Stimulated activated CD8-positive, alpha-beta memory T cell treated with anti-CD3 and anti-CD28 coated beads, Interleukin-15, amount 100 ng/mL, for 48 hours (primary cell): Measurements from ENCODE around the gene LRRC32.
"Not testable (repeated sequence)": the region's sequence is repeated elsewhere in the genome, so short reads cannot be mapped to it uniquely, and the experiment has no call there.

ENCODE experiments used
- DNase-seq, 2 donors: peaks; one replicate each; pipeline ENCODE4 v3.0.0-alpha.2; 2020; ENCODE audit warnings: low read depth in 2 of 2

The LRRC32 gene

DNA sequence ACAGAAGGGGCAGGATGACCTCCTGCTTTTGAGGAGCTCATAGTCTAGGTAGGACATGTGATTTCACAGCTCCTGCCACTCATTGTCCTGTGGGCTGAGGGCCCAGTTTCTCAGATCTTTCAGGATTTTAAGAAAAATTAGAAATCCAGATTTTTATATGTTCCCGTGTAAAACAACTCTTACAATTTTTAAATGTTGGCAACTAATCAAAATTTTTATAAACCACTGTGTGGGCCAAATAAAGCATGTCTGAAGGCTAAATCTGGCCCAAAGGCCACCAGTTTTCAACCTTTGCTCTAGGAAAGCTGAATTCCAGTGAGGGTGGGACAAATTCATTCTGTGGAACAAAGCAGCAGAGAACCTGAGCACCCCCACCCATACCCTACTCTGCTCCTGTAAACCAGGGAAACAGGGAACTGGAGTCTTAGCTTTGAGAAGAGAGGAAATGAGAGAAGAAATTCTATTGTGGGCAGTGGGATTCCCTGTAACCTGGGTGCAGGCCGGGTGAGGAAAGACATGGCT is 20.6 kb downstream of the LRRC32 start:
- DNase-seq: no peak

DNA sequence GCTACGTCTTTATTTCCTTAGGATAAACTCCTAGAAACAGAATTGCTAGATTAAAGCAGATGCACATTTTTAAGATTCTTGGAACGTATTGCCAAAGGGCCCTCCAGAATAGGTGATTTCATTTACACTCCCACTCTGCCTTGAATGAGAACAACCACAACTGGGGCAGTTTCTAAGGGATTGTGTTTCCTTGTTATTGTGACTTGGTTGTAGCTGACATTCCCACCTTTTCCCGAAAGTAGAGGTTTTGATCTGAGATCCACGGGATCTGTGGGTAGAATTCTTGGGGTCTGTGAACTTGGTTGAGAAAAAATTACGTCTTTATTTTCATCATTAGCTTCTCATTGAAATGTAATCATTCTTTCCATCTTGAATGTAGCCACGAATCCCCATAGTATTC is 21.5 kb downstream of the LRRC32 start:
- no peak for DNase-seq

DNA sequence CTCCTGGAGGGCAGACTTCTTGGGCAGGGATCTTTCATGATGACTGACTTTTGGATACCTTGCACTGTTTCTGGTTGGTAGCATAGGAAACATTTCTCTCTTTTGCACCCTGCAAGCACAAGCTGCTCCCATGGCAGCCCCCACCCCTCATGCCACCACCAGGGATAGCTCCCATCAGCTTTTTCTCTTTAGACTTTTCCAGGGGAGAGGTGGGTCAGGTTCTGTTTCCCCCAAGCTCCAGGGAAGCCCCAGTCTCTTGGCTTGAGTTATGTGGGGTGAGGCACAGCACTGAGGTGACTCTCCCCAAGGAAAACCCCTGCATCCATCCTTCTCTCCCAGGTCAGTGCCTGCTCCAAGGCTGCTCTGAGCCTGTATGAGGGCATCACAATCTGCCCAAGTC is 22.5 kb downstream of the LRRC32 start:
- no peak for DNase-seq

DNA sequence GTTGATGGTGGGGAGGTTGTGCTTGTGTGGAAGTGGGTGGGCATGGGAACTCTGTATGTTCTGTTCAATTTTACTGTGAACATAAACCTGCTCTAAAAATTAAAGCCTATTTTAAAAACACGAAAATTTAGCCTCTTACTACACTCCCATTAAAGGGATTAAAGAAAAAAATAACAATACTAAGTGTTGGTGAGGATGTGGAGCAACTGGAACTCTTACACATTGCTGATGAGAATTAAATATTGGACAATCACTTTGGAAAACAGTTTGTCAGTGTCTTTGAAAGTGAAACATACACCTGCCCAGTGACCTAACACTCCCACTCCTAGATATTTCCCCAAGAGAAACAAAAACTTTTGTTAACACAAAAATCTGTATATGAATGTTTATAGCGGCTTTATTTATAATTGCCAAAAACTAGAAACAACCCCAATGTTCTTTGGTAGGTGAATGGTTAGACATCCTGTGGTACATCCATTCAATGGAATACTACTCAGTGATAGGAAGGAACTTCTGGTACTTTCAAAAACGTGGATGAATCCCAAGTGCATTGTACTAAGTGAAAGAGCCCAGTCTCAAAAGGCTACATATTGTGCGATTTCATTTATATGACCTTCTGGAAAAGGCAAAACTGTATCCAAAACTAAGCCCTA is 23.5 kb downstream of the LRRC32 start:
- no peak for DNase-seq

DNA sequence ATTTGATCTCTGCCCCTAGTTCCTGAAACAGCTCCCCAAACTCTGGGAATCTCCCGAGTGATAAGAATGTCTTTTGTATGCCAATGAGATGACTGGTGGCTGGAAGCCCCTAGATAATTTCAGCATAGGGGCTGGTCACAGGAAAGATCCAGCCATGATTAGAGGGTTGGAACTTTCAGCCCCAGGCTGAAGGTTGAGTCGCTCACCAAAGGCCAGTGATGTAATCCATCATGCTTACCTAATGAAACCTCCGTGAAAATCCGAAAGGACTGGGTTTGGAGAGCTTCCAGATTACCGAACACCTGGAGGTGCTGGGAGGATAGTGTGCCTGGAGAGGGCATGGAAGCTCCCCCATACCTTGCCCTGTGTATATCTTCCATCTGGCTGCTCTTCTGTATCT is 26.0 kb downstream of the LRRC32 start:
- DNase-seq: no peak

DNA sequence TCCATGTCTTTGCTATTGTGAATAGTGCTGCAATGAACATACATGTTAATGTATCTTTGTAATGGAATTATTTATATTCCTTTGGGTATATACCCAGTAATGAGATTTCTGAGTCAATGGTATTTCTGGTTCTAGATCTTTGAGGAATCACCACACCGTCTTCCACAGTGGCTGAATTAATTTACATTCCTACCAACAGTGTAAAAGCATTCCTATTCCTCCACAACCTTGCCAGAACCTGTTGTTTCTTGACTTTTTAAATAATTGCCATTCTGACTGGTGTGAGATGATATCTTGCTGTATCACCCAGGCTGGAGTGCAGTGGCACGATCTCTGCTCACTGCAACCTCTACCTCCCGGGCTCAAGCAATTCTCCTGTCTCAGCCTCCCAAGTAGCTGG is 26.8 kb downstream of the LRRC32 start:
- not testable (repeated sequence) for DNase-seq

DNA sequence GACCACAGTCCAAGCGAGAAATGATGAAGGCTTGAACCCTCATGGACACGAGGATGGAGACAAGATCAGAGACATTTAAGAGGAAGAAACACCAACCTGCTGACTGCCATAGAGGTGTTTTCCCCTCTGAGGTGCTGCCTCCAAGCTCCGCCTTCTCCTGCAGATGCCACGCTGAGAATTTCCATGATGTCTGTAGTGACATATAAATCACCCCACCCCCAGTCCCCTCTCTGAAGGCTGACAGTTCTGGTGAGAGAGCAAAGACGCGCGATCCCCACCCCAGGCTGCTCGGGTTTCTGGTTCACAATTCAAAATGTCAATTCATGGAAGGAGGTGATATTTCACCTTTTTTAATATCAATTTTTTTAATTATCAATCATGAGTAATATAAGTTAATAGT is 28.2 kb downstream of the LRRC32 start:
- peak; percentile 34 to 50 for DNase-seq

DNA sequence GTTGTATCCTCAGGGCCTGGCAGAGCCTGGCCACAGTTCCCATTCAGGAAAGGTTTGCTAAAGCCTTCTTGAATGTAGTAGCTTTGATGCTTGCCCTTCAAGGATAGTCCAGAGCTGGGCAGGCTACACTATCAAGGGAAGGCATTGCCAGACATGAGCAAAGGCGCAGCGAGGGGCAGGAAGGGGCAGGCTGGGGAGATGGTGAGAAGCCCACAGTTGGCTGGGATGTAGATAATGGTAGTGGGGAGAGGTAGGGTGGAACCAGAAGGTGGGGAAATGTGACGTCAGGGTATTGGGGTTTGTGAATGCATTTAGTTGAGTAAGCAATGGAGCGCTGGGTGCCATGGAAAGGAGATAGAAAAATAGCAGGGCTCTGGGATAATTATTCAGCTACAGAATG is 28.6 kb downstream of the LRRC32 start:
- DNase-seq: no peak

DNA sequence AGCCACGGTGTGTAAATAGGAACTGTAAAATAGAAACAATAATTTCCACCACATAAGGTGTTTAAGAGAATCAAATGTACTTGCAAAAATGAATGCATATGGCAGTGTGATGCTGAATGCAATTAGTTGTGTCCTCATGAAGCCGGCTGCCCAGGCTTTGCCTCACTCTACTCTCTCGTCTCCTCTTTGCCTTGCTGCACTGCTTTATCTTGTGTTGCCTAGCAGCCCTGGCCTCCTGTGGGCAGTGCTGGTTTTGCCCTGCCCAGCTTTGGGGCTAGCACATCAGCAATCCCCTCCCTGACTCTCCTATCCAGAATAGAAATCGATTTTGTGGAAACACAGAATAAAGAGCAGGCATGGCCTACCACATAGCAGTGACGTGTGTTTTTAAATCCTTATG is 30.0 kb downstream of the LRRC32 start:
- DNase-seq: no peak

DNA sequence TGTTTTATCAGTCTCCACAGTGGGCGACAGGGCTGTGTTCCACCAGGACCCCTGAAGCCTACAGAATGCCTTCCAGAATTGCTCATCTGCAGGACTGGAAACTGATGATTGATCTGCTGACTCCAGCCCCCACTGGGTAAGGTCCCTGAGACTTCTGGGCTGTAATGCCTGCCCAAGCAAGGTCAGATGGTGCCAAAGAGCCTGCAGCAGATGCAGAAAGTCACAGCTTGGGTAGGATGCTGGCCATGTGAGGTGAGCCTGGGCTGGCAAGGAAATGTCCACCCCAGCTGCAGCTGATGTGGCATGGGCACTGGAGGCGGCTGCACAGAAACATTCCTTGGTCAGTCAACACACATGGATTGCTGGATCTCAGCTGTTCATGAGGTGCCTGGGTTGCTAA is 30.9 kb downstream of the LRRC32 start:
- no peak for DNase-seq

DNA sequence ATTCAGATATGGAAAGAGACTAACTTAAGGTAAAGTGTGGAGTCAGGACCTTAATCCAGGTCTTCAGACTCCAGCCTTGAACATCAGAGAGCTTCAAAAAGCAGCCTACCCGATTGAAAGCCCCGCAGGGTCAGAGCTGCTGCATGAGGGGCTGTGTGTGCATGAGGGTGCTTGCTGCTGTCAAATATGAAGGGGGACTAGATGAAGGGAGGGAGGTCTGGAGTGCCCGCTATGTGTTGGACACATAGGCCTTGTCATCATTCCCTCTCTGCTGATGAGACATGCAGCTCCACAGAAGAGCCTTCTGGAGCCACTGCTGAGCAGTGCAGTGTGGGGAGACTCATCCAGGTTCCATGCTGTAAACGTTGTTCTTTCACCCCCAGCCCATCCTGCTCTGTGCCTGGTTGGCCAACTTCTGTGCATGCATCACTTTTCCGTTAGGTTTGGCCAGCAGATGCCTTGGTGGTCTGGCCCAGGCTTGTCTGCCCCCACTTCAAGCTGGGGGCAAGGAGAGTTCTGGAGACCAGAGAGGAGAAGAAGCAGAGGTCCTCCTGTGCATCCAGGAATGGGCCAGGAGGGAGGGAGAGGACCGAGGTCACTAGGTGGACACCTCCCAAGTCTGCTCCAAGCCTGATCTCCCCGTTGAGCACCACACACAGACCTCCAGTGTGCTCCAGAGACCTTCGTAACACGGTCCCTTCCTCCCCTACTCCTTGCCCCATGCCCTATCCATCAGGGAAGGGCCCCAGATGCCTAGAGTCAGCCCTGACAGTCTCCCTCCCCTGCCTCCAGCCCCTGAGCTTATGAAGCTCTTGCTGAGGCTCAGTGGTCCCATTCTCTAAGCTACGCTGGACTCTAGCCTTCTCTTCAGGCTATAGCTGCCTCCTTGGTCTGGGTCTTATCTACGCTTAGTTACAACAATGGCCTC is 32.0 kb downstream of the LRRC32 start:
- DNase-seq: no peak

DNA sequence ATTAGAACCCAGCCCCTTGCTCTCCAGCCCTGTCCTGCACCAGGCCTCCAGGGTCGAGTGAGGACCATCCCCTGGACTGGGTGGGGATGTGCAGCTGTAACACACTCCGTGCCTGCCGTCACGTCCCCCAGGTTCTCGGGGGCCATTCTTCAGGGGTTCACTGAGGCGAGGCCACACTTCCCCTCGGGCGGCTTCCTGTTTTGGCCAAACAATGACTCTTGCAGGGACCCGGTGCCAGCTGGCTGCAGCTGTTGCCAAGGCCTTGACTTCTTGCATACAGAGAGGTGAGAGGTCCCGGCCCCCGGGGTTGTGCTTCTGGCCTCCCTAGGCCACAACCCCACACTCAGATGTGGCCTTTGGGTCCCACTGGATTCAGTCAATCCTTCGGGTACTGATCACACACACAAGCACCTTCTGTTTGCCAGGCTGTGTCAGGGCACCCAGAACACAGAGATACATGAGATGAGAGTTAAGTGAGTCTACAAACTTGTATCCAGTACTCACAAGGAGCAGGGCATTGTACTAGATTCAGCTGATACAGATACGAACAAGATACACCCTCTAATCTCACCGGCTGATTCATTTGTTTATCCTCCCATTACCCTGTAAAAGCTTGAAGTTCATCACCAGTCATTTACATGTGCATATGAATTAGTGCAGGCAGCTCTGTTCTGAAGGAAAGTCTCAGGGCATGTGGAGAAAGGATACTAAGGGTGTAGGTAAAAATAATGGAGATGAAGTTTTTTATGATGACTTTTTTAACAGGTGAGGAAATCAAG is 32.9 kb downstream of the LRRC32 start:
- DNase-seq: no peak

DNA sequence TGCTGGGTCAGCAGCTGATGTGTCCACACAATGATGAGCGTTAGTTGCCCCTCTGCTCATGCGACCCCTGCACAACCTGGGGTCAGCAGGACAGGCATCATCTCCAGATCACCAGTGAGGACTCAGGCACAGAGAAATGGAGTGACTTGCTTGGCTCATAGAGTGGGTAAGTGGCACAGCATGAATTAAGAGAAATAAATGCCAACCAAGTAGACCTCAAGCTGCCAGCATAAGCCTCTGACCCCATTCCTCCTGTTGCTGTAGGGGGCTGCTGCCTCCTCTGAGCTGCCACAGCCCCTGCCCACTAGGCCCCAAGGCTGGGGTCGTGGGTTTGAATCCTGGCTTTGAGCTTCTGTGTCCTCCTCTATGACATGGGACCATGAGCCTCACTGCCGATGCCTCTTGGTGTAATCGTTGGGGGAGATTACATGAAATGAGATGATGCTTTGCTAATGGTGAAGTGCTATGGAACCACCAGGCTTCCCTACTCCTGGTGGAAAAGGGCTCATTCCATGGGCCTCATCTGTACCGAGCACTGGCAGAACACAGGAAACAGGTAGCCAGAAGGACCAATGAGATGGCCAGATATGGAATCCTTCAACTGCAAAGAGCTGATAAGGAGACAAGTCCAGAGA is 33.6 kb downstream of the LRRC32 start:
- DNase-seq: no peak

DNA sequence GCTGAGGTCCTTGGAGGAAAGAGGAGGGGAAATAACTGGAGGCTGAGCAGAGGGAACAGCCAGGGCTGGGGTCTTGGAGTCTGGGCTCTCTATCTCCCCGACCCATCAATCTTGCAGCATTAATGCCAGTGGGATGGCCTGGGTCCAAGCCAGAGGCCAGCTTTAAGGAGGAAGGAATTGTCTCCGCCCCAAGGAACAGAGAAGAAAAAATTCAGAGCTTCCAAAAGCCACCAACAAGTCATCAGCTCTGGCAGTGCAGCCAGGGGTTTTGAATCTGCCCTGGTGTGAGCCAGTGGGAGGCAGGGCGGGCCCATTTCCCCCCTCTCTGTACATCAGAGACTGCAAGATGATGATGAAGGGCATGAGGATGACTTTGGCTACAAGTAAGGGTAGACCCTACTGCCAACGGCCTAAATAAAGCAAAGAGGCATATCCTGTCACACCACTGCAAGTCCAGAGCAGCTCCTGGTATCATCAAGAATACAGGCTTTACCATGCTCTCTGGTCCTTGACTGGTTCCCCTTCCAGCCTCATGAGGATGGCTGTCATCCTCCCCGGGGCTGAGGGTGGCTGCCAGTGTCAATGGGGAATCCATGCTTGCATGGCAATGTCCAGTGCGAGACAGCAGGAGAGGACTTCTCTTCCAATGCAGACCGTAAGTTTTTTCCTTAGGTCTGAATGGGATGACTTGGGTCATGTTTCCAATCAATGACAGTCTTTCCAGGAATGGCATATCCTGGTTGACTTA is 34.4 kb downstream of the LRRC32 start:
- no peak for DNase-seq

DNA sequence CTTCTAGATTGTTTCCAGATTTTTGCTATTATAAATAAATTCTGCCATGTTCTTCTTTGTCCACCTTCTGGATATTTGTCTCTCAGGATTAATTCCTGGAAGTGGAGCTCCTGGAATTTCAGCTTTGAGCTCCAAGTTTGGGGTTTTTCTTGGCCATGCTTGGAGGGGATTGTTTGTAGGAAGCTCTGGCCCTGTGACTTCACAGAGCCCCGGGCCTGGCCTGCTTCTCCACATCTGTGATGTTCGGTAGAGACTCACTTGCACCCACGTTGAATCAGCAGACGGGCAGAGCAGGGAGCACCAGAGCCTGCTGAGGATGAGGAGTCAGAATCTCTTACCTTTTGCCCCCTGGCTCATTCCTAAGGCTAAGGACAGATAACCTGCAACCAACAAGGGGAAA is 35.7 kb downstream of the LRRC32 start:
- DNase-seq: no peak

DNA sequence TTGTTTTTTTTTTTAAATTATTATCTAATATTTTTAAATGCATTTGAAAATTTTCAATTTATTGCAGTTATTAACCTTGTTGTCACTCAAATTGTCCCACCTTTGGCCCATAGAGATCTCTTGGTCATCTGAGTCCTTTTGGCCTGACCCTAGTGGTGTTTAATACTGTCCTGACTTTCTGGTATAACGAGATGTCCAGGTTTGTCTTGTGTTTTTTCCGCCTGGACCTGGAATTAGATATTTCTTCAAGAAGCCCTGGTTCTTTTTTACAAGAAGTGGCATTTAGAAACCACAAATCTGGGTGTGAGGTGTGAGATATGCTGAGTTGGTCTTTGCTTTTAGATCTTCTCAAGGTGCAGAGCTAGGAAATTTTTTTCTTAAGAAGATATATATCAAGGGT is 38.1 kb downstream of the LRRC32 start:
- no peak for DNase-seq

DNA sequence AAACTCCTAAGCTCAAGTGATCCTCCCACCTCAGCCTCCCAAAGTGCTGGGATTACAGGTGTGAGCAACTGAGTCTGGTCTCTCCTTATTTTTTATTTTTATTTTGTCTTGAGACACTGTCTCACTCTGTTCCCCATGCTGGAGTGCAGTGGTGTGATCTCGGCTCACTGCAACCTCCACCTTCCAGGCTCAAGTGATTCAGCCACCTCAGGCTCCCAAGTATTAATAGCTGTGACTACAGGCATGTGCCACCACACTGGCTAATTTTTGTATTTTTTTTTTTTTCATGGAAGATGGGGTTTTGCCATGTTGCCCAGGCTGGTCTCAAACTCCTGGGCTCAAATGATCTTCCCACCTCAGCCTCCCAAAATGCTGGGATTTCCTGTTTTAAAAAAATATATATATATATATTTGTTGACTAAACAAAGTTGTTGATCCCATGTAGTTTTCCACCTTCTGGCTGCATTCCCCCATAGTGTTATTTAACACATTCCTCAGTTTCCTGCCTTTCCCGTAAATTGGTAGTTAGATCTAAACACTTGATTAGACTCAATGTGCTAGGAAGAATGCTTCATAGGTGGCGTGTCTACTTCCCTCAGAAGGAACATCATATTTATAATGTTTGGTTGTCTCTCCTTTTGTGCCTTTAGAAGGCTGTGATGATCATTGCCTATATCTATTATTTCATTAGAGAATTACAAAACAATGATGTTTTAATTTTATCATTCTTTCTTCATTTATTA is 38.8 kb downstream of the LRRC32 start:
- no peak for DNase-seq

DNA sequence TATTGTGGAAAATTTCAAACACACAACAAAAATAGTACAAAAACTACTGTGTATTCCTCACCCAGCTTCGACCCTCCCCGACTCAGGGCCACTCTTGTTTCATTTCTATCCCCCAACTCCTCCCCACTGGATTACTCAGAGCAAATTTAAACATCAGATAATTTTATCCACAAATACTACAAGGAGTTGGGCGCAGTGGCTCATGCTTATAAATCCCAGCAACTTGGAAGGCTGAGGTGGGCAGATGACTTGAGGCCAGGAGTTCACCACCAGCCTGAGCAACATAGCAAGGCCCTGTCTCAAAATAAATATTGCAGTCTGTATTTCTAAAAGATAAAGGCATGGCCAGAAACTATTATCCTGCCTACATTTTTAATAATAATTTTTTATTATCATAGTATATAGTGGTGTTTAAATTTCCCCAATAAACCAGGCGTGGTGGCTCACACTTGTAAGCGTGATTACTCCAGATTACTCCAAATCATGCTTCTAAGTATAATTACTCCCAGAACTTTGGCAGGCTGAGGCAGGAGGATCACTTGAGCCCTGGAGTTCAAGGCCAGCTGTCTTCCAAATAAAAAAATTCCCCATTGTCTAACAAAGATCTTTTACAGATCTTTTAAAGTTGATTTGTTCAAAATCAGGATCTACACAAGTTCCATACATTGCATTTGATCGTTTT is 39.8 kb downstream of the LRRC32 start:
- no peak for DNase-seq

DNA sequence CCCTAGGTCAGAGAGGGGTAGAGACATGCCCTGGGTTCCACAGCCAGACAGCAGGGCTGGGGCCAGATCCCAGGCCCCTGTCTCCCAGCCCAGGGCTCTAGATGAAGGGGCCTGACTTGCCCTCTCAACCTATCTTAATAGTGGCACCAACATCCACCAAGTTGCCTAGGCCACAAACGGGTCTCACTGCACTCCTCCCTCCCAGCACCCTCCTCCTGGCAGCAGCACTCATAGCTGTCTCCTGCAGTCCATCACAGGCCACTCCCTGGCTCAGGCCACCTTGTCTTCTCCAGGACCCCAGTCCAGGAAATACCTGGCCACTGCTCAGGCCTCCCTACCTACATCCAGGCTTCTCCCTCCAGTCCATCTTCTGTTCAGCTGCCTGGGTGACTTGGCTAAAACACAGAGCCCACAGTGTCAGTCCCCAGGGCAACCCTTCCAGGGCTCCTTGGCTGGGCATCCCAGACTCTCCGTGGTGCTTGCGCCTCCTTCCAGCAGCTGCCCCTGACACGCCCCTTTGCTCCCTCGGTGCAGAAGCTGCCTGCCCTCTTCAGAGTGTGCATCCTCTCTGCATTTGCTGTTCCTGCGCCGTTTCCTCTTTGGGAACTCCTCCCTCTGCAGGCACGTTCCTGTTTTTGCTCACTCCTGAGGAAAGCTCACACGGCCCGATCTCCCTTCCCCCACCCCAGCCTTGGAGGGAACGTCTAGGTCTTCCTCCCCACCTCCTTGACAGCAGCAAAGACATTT is 40.5 kb downstream of the LRRC32 start:
- DNase-seq: no peak
